ENCODE measurements around the gene CRELD1. TPM values are rescaled to one million over a fixed set of nuclear protein-coding genes. Genes with fewer than 3 reads are reported as not detected.

Gene CRELD1
- total and polyA plus RNA-seq, 2 donors: 19.9 to 36.4 TPM

GRCh38 chr3:9994086-9994844 lies 60.6 kb downstream of the CRELD1 start:
- Histone ChIP-seq H3K4me3 (ENCODE audit: low read length in 2 of 2) (no peak overlapping the region), H3K27ac (ENCODE audit: low read depth in 1 of 2, low read length in 1 of 2) (no peak overlapping the region), H3K36me3 (ENCODE audit: control insufficient read depth in 2 of 2, insufficient read depth in 2 of 2, low read length in 1 of 2) (peaks cover 4 to 16% of the 10 kb centered on the region in 2 donors), H3K4me1 (ENCODE audit: control insufficient read depth in 2 of 2, insufficient read depth in 2 of 2, low read length in 2 of 2) (no peaks in the 10 kb centered on the region), H3K27me3 (ENCODE audit: control insufficient read depth in 2 of 2, insufficient read depth in 1 of 2, low read length in 1 of 2) (no peaks in the 10 kb centered on the region), H3K9me3 (ENCODE audit: control insufficient read depth in 2 of 2, insufficient read depth in 1 of 2, low read length in 1 of 2) (no peaks in the 10 kb centered on the region)
- DNase-seq (ENCODE audit: low read depth in 6 of 9, low spot score in 9 of 9): no peak
- 96% methylated on average over 10 of the region's 10 CpGs for WGBS

Other genes with a start within 250 kb of the CRELD1 start
- 0.14 TPM for gene CPNE9, start 230.0 kb upstream of the CRELD1 start, total RNA-seq
- 0.27 TPM for gene CPNE9, start 230.0 kb upstream of the CRELD1 start, polyA plus RNA-seq
- gene BRPF1, start 202.1 kb upstream of the CRELD1 start, total RNA-seq: 19.1 TPM
- gene BRPF1, start 202.1 kb upstream of the CRELD1 start, polyA plus RNA-seq: 11.9 TPM
- gene OGG1, start 183.9 kb upstream of the CRELD1 start, total RNA-seq: 20.7 TPM
- 16.6 TPM for gene OGG1, start 183.9 kb upstream of the CRELD1 start, polyA plus RNA-seq
- 9.2 TPM for gene CAMK1, start 163.9 kb upstream of the CRELD1 start, total RNA-seq
- 11.9 TPM for gene CAMK1, start 163.9 kb upstream of the CRELD1 start, polyA plus RNA-seq
- 43.6 TPM for gene TADA3, start 141.4 kb upstream of the CRELD1 start, total RNA-seq
- 47.6 TPM for gene TADA3, start 141.4 kb upstream of the CRELD1 start, polyA plus RNA-seq
- 187 TPM for gene ARPC4, start 140.8 kb upstream of the CRELD1 start, total RNA-seq
- gene ARPC4, start 140.8 kb upstream of the CRELD1 start, polyA plus RNA-seq: 106 TPM
- 10.4 TPM for gene TTLL3, start 123.6 kb upstream of the CRELD1 start, total RNA-seq
- 84.0 TPM for gene TTLL3, start 123.6 kb upstream of the CRELD1 start, polyA plus RNA-seq
- 25.0 TPM for gene RPUSD3, start 89.8 kb upstream of the CRELD1 start, total RNA-seq
- gene RPUSD3, start 89.8 kb upstream of the CRELD1 start, polyA plus RNA-seq: 25.5 TPM
- gene CIDEC, start 53.6 kb upstream of the CRELD1 start, total RNA-seq: 0.14 TPM
- gene CIDEC, start 53.6 kb upstream of the CRELD1 start, polyA plus RNA-seq: 0.91 TPM
- 24.2 TPM for gene JAGN1, start 43.2 kb upstream of the CRELD1 start, total RNA-seq
- gene JAGN1, start 43.2 kb upstream of the CRELD1 start, polyA plus RNA-seq: 37.5 TPM
- 5.9 TPM for gene IL17RE, start 31.0 kb upstream of the CRELD1 start, total RNA-seq
- gene IL17RE, start 31.0 kb upstream of the CRELD1 start, polyA plus RNA-seq: 3.6 TPM
- 5.7 TPM for gene IL17RC, start 16.7 kb upstream of the CRELD1 start, total RNA-seq
- gene IL17RC, start 16.7 kb upstream of the CRELD1 start, polyA plus RNA-seq: 17.5 TPM
- gene PRRT3, start 18.6 kb downstream of the CRELD1 start, total RNA-seq: 1.4 TPM
- 1.6 TPM for gene PRRT3, start 18.6 kb downstream of the CRELD1 start, polyA plus RNA-seq
- 39.3 TPM for gene EMC3, start 53.0 kb downstream of the CRELD1 start, total RNA-seq
- gene EMC3, start 53.0 kb downstream of the CRELD1 start, polyA plus RNA-seq: 35.2 TPM
- gene FANCD2, start 92.6 kb downstream of the CRELD1 start, total RNA-seq: 25.5 TPM
- gene FANCD2, start 92.6 kb downstream of the CRELD1 start, polyA plus RNA-seq: 6.6 TPM
- not detected for gene FANCD2OS, start 174.4 kb downstream of the CRELD1 start, total RNA-seq
- 0.18 TPM for gene FANCD2OS, start 174.4 kb downstream of the CRELD1 start, polyA plus RNA-seq
- 124 TPM for gene BRK1, start 181.8 kb downstream of the CRELD1 start, total RNA-seq
- gene BRK1, start 181.8 kb downstream of the CRELD1 start, polyA plus RNA-seq: 222 TPM
- gene VHL, start 207.9 kb downstream of the CRELD1 start, total RNA-seq: 40.8 TPM
- 78.0 TPM for gene VHL, start 207.9 kb downstream of the CRELD1 start, polyA plus RNA-seq
- 3.9 TPM for gene IRAK2, start 231.1 kb downstream of the CRELD1 start, total RNA-seq
- 3.3 TPM for gene IRAK2, start 231.1 kb downstream of the CRELD1 start, polyA plus RNA-seq